Uterus (tissue), 2 donors: ENCODE results near the gene MTUS2.

Source experiments
- POLR2A ChIP-seq, 2 donors: fragments of 450-650 bp; IDR thresholded peaks; one replicate each; pipeline ENCODE4 v1.6.1; 2016; ENCODE audit warnings: antibody characterized with exemption in 2 of 2, mild to moderate bottlenecking in 1 of 2, moderate library complexity in 1 of 2
- TF ChIP-seq, protein P1 (sequence below), 4 experiments: fragments of 200-600 bp in 2 of 4; fragments of 450-650 bp in 2 of 4; sonication (generic) in 2 of 4; IDR thresholded peaks; one replicate each; pipeline ENCODE4 v1.5.1; 2016 to 2019; ENCODE audit warnings: antibody characterized with exemption in 4 of 4, mild to moderate bottlenecking in 2 of 4, moderate library complexity in 1 of 4

DNA sequence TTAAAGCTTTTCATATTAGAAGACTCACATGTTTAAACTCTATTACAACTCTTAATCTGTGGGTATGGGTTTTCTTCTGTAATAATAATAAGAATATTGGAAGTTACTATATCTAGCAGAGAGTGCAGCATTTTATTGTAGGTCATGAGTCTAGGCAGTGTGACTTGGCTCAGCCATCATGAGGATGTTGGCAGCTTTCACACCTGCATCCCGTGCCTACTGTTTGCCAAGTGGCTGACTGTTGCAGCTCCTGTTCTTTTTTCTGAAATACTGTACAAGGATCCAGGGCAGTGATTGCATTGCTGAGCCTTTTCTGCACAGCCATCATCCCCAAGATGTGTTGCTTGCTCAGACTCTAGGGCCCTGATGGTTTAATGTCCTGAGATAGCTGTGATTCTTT is 47.4 kb downstream of the MTUS2 start:
- TF ChIP-seq, protein P1, sequence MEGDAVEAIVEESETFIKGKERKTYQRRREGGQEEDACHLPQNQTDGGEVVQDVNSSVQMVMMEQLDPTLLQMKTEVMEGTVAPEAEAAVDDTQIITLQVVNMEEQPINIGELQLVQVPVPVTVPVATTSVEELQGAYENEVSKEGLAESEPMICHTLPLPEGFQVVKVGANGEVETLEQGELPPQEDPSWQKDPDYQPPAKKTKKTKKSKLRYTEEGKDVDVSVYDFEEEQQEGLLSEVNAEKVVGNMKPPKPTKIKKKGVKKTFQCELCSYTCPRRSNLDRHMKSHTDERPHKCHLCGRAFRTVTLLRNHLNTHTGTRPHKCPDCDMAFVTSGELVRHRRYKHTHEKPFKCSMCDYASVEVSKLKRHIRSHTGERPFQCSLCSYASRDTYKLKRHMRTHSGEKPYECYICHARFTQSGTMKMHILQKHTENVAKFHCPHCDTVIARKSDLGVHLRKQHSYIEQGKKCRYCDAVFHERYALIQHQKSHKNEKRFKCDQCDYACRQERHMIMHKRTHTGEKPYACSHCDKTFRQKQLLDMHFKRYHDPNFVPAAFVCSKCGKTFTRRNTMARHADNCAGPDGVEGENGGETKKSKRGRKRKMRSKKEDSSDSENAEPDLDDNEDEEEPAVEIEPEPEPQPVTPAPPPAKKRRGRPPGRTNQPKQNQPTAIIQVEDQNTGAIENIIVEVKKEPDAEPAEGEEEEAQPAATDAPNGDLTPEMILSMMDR (IDR thresholded peaks at IDR 0.05) = no peak
- no peak for TF ChIP-seq POLR2A (IDR thresholded peaks at IDR 0.05)
